ENCODE results near the gene SRGAP1. TPM values are rescaled to one million over a fixed set of nuclear protein-coding genes. Genes with fewer than 3 reads are reported as not detected.

The SRGAP1 gene
- total RNA-seq, 4 donors from 2014 or later, result 7.6 to 17.5 (median 14.6) TPM

DNA sequence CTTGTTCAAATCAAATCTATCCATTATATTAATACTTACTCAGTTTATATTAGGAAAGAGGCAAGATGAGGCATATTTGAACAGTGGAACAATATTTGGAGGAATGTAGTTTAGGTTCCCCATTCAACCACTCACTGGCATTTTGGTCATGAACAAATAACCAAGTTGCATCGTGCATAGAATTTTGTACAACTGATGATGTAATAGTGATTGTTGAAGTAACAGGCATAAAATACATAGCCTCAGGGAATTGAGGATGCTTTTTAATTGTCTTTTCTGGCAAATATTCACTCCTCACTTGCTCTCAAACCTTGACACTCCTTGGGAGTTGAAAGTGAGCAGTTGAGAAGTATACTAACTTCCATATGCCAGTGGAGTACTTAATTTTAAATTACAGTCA is 175.2 kb downstream of the SRGAP1 start:
- Histone ChIP-seq H3K4me1 (no peaks in the 10 kb centered on the region), H3K4me3 (no peak overlapping the region), H3K36me3 (peaks cover 0 to 8% (median 4%) of the 10 kb centered on the region in 4 donors), H3K27ac (replicated peaks in 1 of 4) (no peak overlapping the region), H3K9me3 (no peaks in the 10 kb centered on the region), H3K27me3 (no peaks in the 10 kb centered on the region)
- TF ChIP-seq EP300 (IDR thresholded peaks at IDR 0.05), result no peak
- TF ChIP-seq POLR2AphosphoS5 (IDR thresholded peaks at IDR 0.05), result no peak
- TF ChIP-seq, protein P1, sequence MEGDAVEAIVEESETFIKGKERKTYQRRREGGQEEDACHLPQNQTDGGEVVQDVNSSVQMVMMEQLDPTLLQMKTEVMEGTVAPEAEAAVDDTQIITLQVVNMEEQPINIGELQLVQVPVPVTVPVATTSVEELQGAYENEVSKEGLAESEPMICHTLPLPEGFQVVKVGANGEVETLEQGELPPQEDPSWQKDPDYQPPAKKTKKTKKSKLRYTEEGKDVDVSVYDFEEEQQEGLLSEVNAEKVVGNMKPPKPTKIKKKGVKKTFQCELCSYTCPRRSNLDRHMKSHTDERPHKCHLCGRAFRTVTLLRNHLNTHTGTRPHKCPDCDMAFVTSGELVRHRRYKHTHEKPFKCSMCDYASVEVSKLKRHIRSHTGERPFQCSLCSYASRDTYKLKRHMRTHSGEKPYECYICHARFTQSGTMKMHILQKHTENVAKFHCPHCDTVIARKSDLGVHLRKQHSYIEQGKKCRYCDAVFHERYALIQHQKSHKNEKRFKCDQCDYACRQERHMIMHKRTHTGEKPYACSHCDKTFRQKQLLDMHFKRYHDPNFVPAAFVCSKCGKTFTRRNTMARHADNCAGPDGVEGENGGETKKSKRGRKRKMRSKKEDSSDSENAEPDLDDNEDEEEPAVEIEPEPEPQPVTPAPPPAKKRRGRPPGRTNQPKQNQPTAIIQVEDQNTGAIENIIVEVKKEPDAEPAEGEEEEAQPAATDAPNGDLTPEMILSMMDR (IDR thresholded peaks at IDR 0.05), result no peak
- no peak for TF ChIP-seq POLR2A (IDR thresholded peaks at IDR 0.05; ENCODE audit: low read depth)
- whole genome bisulfite sequencing, result 81% methylated on average over 1 of the region's 1 CpG
- no peak for DNase-seq (ENCODE audit: extremely low spot score)
- intact Hi-C loops (cut with DNase I), result no loop called here

DNA sequence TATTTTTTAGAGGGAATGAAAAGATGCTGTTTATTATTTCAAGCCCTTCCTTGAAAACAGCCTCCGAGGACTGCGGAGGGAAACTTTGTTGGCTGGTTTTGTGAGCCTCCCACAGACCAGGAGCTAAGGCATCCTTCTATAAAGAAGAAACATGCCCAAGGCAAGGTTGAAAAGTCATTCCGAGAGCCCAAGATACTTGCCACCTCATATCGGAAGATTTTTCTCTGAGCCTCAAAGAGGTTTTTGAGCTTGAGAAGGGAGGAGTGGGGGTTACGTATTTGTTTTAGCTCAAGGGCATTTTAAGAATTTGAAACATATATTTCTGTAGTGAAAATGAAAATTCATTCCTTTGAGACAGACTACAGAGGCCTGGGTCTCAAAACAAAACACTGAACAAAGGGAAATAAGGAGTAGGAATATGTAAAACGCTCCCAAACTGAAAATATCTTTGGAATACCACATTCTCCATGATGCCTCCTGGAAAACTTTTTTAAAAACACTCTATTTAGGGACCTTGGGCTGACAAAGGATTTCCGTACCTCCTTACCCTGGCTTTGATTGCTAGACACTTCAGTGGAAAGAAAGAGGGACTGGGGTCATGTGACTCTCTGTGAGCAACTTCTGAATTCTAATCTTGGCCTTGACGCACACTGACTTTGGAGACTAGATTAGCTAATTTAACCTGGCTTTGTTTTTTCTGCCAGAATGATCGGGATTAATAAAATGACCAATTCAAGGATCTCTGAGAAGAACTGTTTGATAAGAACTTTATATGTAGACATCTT is 180.9 kb downstream of the SRGAP1 start:
- H3K4me1 ChIP-seq, result peaks cover 0 to 11% (median 9%) of the 10 kb centered on the region in 4 donors
- no peak overlapping the region for H3K4me3 ChIP-seq
- WGBS, result 89% methylated on average over 9 of the region's 9 CpGs
- H3K27ac ChIP-seq (replicated peaks in 1 of 4), result no peak overlapping the region
- H3K27me3 ChIP-seq, result no peaks in the 10 kb centered on the region
- no peaks in the 10 kb centered on the region for H3K36me3 ChIP-seq
- intact Hi-C loops (cut with DNase I), result no loop called here
- no peak for TF ChIP-seq EP300 (IDR thresholded peaks at IDR 0.05)
- no peak for TF ChIP-seq POLR2A (IDR thresholded peaks at IDR 0.05; ENCODE audit: low read depth)
- TF ChIP-seq, protein P1 (IDR thresholded peaks at IDR 0.05), result no peak
- TF ChIP-seq POLR2AphosphoS5 (IDR thresholded peaks at IDR 0.05), result no peak
- no peaks in the 10 kb centered on the region for H3K9me3 ChIP-seq
- DNase-seq (ENCODE audit: extremely low spot score), result no peak

DNA sequence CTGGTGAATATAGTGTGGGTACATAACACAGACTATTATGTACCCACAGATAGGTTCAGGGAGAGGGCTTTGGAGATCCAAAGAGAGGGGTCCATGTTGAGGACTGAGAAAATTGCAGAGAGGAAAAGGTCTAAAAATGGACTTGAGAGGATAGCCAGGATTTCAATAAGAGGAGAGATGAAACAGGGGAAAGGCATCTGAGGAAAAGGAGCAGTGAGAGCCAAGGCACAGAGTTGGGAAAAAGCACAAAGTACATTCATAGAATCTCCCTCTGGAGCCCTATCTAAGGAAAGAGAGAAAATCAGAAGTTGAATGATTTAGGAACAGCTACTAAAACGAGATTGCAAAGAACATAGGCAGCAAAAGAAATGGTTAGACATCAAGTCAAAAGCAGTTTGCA is 182.8 kb downstream of the SRGAP1 start:
- intact Hi-C loops (cut with DNase I), result no loop called here
- TF ChIP-seq POLR2AphosphoS5 (IDR thresholded peaks at IDR 0.05), result no peak
- TF ChIP-seq EP300 (IDR thresholded peaks at IDR 0.05), result no peak
- TF ChIP-seq, protein P1 (IDR thresholded peaks at IDR 0.05), result no peak
- TF ChIP-seq POLR2A (IDR thresholded peaks at IDR 0.05; ENCODE audit: low read depth), result no peak
- no peak for DNase-seq (ENCODE audit: extremely low spot score)
- Histone ChIP-seq H3K4me3 (no peak overlapping the region), H3K36me3 (no peaks in the 10 kb centered on the region), H3K9me3 (no peaks in the 10 kb centered on the region), H3K27me3 (no peaks in the 10 kb centered on the region), H3K27ac (replicated peaks in 1 of 4) (no peak overlapping the region), H3K4me1 (peaks cover 0 to 11% (median 9%) of the 10 kb centered on the region in 4 donors)
- WGBS, result 69% methylated on average over 1 of the region's 1 CpG

DNA sequence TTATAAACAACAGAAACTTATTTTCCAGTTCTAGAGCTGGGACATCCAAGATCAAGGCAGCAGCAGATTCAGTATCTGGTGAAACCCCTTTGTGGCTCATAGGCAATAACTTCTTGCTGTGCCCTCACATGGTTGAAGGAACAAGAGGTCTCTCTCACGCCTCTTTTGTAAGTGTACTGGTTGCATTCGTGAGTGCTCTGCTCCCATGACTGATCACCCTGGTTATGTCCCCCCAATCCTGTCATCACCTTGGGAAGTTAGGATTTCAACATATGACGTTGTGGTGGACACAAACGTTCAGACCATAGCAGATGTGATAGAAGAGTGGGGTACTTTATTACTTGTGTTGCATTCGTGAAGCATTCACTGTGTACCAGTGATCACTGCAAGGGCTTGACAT is 184.0 kb downstream of the SRGAP1 start:
- H3K4me3 ChIP-seq, result no peak overlapping the region
- no peak overlapping the region for H3K27ac ChIP-seq (replicated peaks in 1 of 4)
- no peak for DNase-seq (ENCODE audit: extremely low spot score)
- intact Hi-C loops (cut with DNase I), result no loop called here
- H3K4me1 ChIP-seq, result peaks cover 0 to 11% (median 9%) of the 10 kb centered on the region in 4 donors
- WGBS, result 57% methylated on average over 5 of the region's 5 CpGs
- no peaks in the 10 kb centered on the region for H3K36me3 ChIP-seq
- H3K27me3 ChIP-seq, result no peaks in the 10 kb centered on the region
- TF ChIP-seq POLR2A (IDR thresholded peaks at IDR 0.05; ENCODE audit: low read depth), result no peak
- TF ChIP-seq POLR2AphosphoS5 (IDR thresholded peaks at IDR 0.05), result no peak
- TF ChIP-seq EP300 (IDR thresholded peaks at IDR 0.05), result no peak
- TF ChIP-seq, protein P1 (IDR thresholded peaks at IDR 0.05), result no peak
- no peaks in the 10 kb centered on the region for H3K9me3 ChIP-seq
